ENCODE data around the gene SAG.

The SAG gene

DNA sequence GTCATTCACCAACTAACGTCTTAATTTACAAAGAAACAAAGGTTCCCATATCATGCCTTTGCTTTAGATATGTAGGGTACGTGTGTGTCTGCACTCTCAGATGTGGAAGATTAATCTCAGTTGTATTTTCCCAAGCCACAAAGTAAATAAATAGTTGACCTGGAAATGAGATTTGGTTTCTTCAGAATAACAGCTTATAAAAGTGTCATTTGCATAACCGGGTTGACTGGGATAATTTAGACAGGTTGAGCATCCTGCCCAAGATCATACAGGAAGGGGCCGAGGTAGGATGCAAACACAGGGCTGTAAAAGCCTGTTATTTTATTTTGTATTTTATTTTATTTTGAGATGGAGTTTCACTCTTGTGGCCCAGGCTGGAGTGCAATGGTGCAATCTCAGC is 36.7 kb upstream of the SAG start:
- no peak for DNase-seq (ENCODE audit: extremely low spot score)
- CTCF ChIA-PET: interaction anchor here (1.2 to 1.3 kb wide), 2 partner anchors 10 to 20 kb away, joined by 3 read pairs; partner anchors contain the start of gene ATG16L1
- POLR2A ChIA-PET: no interaction called here
- TF ChIP-seq CTCF (IDR thresholded peaks at IDR 0.05; ENCODE audit: control extremely low read depth, extremely low read depth, low read depth, missing control alignments): no peak

DNA sequence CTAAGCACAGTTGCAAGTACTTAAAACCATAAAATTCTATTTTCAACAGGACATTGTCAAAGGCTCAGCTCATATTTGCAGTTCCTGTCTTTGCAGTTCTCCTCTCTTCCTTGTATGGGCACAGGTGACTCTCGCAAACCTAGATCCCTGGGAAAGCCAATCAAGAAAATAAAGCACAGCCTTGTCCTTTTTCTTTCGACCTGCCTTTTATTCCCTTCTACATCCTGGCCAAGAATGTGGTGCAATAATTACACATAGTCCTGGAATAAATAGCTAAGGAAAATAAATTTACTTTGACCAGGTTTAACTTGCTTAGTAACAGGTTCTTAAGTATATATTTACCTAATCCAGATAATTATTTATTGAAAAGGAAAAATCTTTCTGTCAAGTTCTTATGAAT is 35.9 kb upstream of the SAG start:
- POLR2A ChIA-PET: no interaction called here
- CTCF ChIA-PET: interaction anchor here (1.2 to 1.3 kb wide), 2 partner anchors 11 to 21 kb away, joined by 3 read pairs; partner anchors contain the start of gene ATG16L1
- TF ChIP-seq CTCF (IDR thresholded peaks at IDR 0.05; ENCODE audit: control extremely low read depth, extremely low read depth, low read depth, missing control alignments): no peak

GRCh38 chr2:233273120-233273519 is 34.5 kb upstream of the SAG start:
- DNase-seq (ENCODE audit: extremely low spot score): no peak
- no peak for TF ChIP-seq CTCF (IDR thresholded peaks at IDR 0.05; ENCODE audit: control extremely low read depth, extremely low read depth, low read depth, missing control alignments)
- ChIA-PET CTCF (interaction anchor here (0.9 to 2.4 kb wide), 4 partner anchors 10 to 212 kb away, joined by 4 to 7 read pairs (median 5); no protein-coding TSS in a partner anchor), POLR2A (no interaction called here)

More for the DNA sequence above, 35.9 kb upstream of the SAG start:
- DNase-seq (ENCODE audit: extremely low spot score): no peak

- POLR2A ChIA-PET: no interaction called here
- no peak for TF ChIP-seq CTCF (IDR thresholded peaks at IDR 0.05; ENCODE audit: control extremely low read depth, extremely low read depth, low read depth, missing control alignments)
Observed at GRCh38 chr2:233275223-233275622, 32.4 kb upstream of the SAG start.

GRCh38 chr2:233278921-233279320 is 28.7 kb upstream of the SAG start:
- ChIA-PET POLR2A (no interaction called here), CTCF (interaction anchor here (2.9 kb wide), 1 partner anchor 11 kb away, joined by 11 read pairs; no protein-coding TSS in a partner anchor)
- no peak for DNase-seq (ENCODE audit: extremely low spot score)
- no peak for TF ChIP-seq CTCF (IDR thresholded peaks at IDR 0.05; ENCODE audit: control extremely low read depth, extremely low read depth, low read depth, missing control alignments)

More at GRCh38 chr2:233275223-233275622, 32.4 kb upstream of the SAG start:
- CTCF ChIA-PET: interaction anchor here (1.3 to 2.4 kb wide), 3 partner anchors 13 to 214 kb away, joined by 3 to 5 read pairs (median 5); no protein-coding TSS in a partner anchor
- DNase-seq (ENCODE audit: extremely low spot score): no peak

DNA sequence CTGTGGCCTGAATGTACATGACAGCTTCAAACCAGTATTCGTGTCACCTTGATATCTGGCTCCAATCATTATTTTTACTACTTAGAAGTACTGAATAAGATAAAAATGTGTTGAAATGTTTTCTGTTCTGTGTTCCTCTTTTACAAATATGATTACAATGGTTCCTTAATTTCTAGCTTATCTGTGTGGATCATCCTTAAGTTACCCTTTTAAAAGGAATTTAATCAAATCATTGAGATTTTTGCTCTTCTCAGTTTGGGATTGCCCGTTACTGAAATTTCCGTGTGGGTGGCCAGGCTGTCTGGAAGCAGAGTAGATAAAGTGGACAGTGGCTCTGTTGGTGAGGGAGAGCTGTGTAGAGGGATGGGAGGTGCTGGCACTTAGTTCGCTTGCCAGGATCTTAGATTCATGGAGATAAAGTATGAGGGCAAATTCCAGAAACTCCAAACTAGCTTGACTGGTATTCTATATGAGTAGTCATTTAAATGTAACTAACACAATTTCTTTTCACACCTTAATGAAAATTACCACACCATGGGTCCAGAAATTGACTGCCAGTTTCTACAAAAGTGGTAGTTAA is 27.4 kb upstream of the SAG start:
- DNase-seq (ENCODE audit: extremely low spot score): no peak
- no peak for TF ChIP-seq CTCF (IDR thresholded peaks at IDR 0.05; ENCODE audit: control extremely low read depth, extremely low read depth, low read depth, missing control alignments)
- ChIA-PET CTCF (interaction anchor here (1.0 to 2.9 kb wide), 3 partner anchors 8 to 13 kb away, joined by 3 to 11 read pairs (median 4); no protein-coding TSS in a partner anchor), POLR2A (no interaction called here)

Measured in GM10248 (cell line).